Right lobe of liver (tissue), 6 donors: Measurements from ENCODE around the gene UPK2. TPM values are rescaled to one million over a fixed set of nuclear protein-coding genes. Genes with fewer than 3 reads are reported as not detected.

Experiments used
- ATAC-seq, 4 donors: fragments of 200-7000 bp; cut with Tn5 transposase; one replicate each; pipeline ENCODE4 v1.9.1; 2020; ENCODE audit warnings: mild to moderate bottlenecking in 4 of 4, moderate library complexity in 4 of 4
- DNase-seq, 3 donors: peaks; one replicate each; pipeline ENCODE4 v3.0.0-alpha.2; 2020
- H3K27ac ChIP-seq, 3 donors: fragments of 200-600 bp; one replicate each; pipeline ENCODE4 v1.8.0; 2022
- H3K27me3 ChIP-seq, 2 donors: fragments of 200-600 bp; one replicate each; pipeline ENCODE4 v1.8.0; 2022
- H3K36me3 ChIP-seq, 4 donors: fragments of 200-600 bp; sonication (generic) in 1 of 4; one replicate each; pipeline versions ENCODE4 v1.5.1 to v1.8.0; 2017 to 2022; ENCODE audit warnings: control low read depth in 1 of 4
- H3K4me1 ChIP-seq, 4 donors: fragments of 200-600 bp; sonication (generic) in 1 of 4; one replicate each; pipeline versions ENCODE4 v1.5.1 to v1.8.0; 2017 to 2022; ENCODE audit warnings: control low read depth in 1 of 4
- H3K4me3 ChIP-seq, 3 donors: fragments of 200-600 bp; one replicate each; pipeline ENCODE4 v1.8.0; 2022
- H3K9me3 ChIP-seq, 4 donors: fragments of 200-600 bp; sonication (generic) in 1 of 4; one replicate each; pipeline versions ENCODE4 v1.5.1 to v1.8.0; 2017 to 2022; ENCODE audit warnings: control low read depth in 1 of 4
- CTCF ChIP-seq, 4 donors: fragments of 200-600 bp in 3 of 4; fragments of 450-650 bp in 1 of 4; IDR thresholded peaks; one replicate each; pipeline versions ENCODE4 v1.5.1 to v1.8.0; 2016 to 2022; ENCODE audit warnings: antibody characterized with exemption in 4 of 4, mild to moderate bottlenecking in 2 of 4
- POLR2A ChIP-seq: fragments of 450-650 bp; IDR thresholded peaks from one replicate; pipeline ENCODE4 v1.6.1; 2017; ENCODE audit warnings: antibody characterized with exemption, mild to moderate bottlenecking
- WGBS: methylation state at CpG from one replicate; pipeline ENCODE4 v1.1.6; 2018; ENCODE audit warnings: low coverage, low lambda C conversion rate; ENCODE audit not compliant: insufficient coverage; ENCODE audit errors: missing lambda C conversion rate; 5-methylcytosine and 5-hydroxymethylcytosine counted together
- intact Hi-C, 2 donors: fragments of 100-400 bp; cut with DNase I; formaldehyde crosslinking; loops; one replicate each; pipeline versions ENCODE4 v1.11.2 to v1.14.1; 2022
- total RNA-seq, 6 experiments: library from RNA; depleted of rRNA in 2 of 6; stranded (reverse); fragments of >200 nt in 2 of 6; fragmentation: NEBNext Ultra II Directional in 3 of 6; extraction: Animal tissue kit (Norgen Biotek cat#: 25700) in 3 of 6; gene quantifications; one replicate each; pipeline versions ENCODE4 v1.1.0 to v1.2.4, GENCODE V29; 2016 to 2023
- donor health status: DM: no; HTN: yes; CAD: no.
- donor health status: DM: no; HTN: no; CAD: no.
- donor health status: DM: no; HTN: no; CAD: no.
- donor health status: DM: no; HTN: yes; CAD: no.
- donor health status: DM: no; HTN: yes; CAD: no.

Gene UPK2
- total RNA-seq, 6 experiments from 2014 or later: not detected

GRCh38 chr11:118917481-118918127, 38.5 kb upstream of the UPK2 start:
- Histone ChIP-seq H3K27ac (peak overlapping the region; percentile 72 to 86 (median 74)), H3K4me3 (peak overlapping the region in 2 of 3 donors; percentile 28 to 40), H3K4me1 (peaks cover 2 to 87% (median 49%) of the 10 kb centered on the region in 4 donors), H3K9me3 (no peaks in the 10 kb centered on the region), H3K27me3 (no peaks in the 10 kb centered on the region), H3K36me3 (no peaks in the 10 kb centered on the region)
- TF ChIP-seq CTCF (IDR thresholded peaks at IDR 0.05) (no peak), POLR2A (peak; percentile 5)
- ATAC-seq (peak; percentile 43 to 61 (median 54)), DNase-seq (peak; percentile 89 to 96 (median 94))
- intact Hi-C loops: no loop called here
- 0% methylated on average over 11 of the region's 13 CpGs for WGBS

- Histone ChIP-seq H3K4me3 (peak overlapping the region in 2 of 3 donors; percentile 28 to 40), H3K4me1 (peaks cover 2 to 87% (median 49%) of the 10 kb centered on the region in 4 donors), H3K9me3 (no peaks in the 10 kb centered on the region), H3K27me3 (no peaks in the 10 kb centered on the region), H3K27ac (peak overlapping the region; percentile 72 to 86 (median 74)), H3K36me3 (no peaks in the 10 kb centered on the region)
- intact Hi-C loops: no loop called here
- ATAC-seq (peak; percentile 16 to 47 (median 30)), DNase-seq (peak; percentile 80 to 94 (median 93))
- 2% methylated on average over 8 of the region's 14 CpGs for WGBS
- TF ChIP-seq POLR2A (no peak), CTCF (IDR thresholded peaks at IDR 0.05) (no peak)
Observed at GRCh38 chr11:118918128-118918685, 37.9 kb upstream of the UPK2 start.

DNA sequence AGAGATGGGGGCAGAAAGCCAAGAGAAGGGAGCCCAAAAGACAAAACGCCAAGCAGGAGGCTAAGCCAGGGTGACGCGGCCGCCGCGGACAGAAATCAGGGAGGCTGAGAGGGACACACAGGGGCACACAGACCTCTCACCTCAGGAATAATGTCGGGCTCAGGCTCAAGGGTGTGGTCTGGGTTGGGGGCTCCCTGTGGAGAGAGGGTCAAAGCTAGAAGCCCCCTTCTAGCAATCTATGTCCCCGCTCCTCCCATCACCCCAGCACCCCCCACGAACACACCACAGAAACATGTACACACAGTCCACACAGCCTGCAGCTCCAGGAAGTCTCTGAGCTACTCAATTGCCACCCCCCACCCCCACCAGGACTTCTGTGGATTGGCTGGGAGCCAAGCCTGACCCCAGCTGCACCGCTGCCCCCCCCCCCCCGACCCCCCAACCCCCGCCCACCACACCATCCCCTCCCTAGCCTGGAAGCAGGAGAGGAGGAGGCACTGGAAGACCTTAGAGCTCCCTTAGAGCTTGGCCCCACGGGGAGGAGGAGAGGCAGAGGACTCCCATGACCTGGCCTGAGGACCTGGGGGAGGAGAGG, 37.3 kb upstream of the UPK2 start:
- intact Hi-C loops: no loop called here
- Histone ChIP-seq H3K4me3 (peak overlapping the region in 2 of 3 donors; percentile 40 to 86), H3K4me1 (peaks cover 2 to 87% (median 48%) of the 10 kb centered on the region in 4 donors), H3K36me3 (no peaks in the 10 kb centered on the region), H3K27ac (peak overlapping the region; percentile 74 to 87 (median 86)), H3K9me3 (no peaks in the 10 kb centered on the region), H3K27me3 (no peaks in the 10 kb centered on the region)
- peak in 1 of 4 donors; percentile 0 for ATAC-seq
- peak in 1 of 3 donors; percentile 34 for DNase-seq
- no peak for TF ChIP-seq POLR2A
- TF ChIP-seq CTCF (IDR thresholded peaks at IDR 0.05): no peak
- WGBS: 0% methylated on average over 8 of the region's 13 CpGs

DNA sequence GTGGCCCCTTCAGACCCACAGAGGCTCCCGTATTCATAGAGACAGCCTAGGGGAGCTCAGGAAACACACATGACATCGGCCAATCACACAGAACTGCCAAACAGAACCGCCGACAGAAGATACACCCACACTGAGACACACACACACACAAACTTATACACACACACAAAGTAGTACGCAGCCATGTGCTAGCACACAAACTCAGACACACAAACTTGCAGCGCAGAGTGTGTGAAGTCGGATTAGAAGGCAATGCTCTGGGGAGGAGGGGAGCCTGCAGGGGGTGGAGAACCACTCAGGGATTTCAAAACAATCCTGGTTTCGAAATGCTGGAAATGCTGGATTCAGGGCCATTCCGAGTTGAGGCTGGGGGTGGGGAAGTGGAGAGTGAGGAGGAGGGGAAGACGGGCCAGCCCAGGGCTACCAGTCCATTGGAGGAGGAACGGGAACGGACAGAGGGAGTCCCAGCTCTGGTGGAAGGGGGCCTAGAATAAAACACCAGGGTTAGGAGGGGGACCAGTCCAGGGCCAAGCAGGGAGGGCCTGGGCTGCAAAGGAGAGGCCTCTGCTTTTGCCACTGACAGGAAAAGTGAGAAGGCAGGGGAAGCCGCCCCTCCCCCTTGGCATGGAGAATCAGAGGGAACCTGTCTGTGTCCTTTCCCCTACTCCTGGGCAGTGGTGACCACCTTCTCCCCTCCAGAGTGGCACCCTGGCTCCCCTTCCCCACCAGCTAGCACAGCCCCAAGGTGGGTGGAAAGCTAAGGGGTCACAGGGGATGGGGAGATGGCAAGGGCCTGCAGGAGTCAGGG, 34.8 kb upstream of the UPK2 start:
- Histone ChIP-seq H3K4me1 (peaks cover 2 to 71% (median 43%) of the 10 kb centered on the region in 4 donors), H3K27ac (peak overlapping the region; percentile 74 to 87 (median 86)), H3K4me3 (peak overlapping the region; percentile 32 to 86 (median 78)), H3K9me3 (no peaks in the 10 kb centered on the region), H3K27me3 (no peaks in the 10 kb centered on the region), H3K36me3 (no peaks in the 10 kb centered on the region)
- intact Hi-C loops: no loop called here
- no peak for TF ChIP-seq CTCF (IDR thresholded peaks at IDR 0.05)
- peak; percentile 8 for TF ChIP-seq POLR2A
- WGBS: 8% methylated on average over 7 of the region's 13 CpGs
- DNase-seq (peak; percentile 76 to 92 (median 86)), ATAC-seq (peak; percentile 23 to 44 (median 32))
